ENCODE data around the gene CACNG3.
"Not testable (repeated sequence)": the region's sequence is repeated elsewhere in the genome, so short reads cannot be mapped to it uniquely, and the experiment has no call there.

CACNG3 gene

GRCh38 chr16:24255456-24256371 is at the start of gene CACNG3:
CACNG3 (plus strand) TSS chr16:24256335; CDS start chr16:24256755, 420 bp downstream.
- DNase-seq (ENCODE audit: low spot score), result no peak

GRCh38 chr16:24206926-24207325 is 49.2 kb upstream of the CACNG3 start:
- DNase-seq (ENCODE audit: low spot score), result no peak

- no peak for DNase-seq (ENCODE audit: low spot score)
These were observed 47.4 kb upstream of the CACNG3 start for GRCh38 chr16:24208710-24209109.

- no peak for DNase-seq (ENCODE audit: low spot score)
These were observed 41.1 kb upstream of the CACNG3 start for GRCh38 chr16:24214992-24215391.

GRCh38 chr16:24216961-24217360 is 39.2 kb upstream of the CACNG3 start:
- DNase-seq (ENCODE audit: low spot score), result no peak

GRCh38 chr16:24217461-24217860 is 38.7 kb upstream of the CACNG3 start:
- no peak for DNase-seq (ENCODE audit: low spot score)

GRCh38 chr16:24218299-24218698 is 37.8 kb upstream of the CACNG3 start:
- DNase-seq (ENCODE audit: low spot score), result no peak

GRCh38 chr16:24221219-24221618 is 34.9 kb upstream of the CACNG3 start:
- DNase-seq (ENCODE audit: low spot score), result no peak

GRCh38 chr16:24228514-24228913 is 27.6 kb upstream of the CACNG3 start:
- no peak for DNase-seq (ENCODE audit: low spot score)

GRCh38 chr16:24232936-24233335 is 23.2 kb upstream of the CACNG3 start:
- no peak for DNase-seq (ENCODE audit: low spot score)

- DNase-seq (ENCODE audit: low spot score), result no peak
These were observed 21.4 kb upstream of the CACNG3 start for GRCh38 chr16:24234737-24235136.

- no peak for DNase-seq (ENCODE audit: low spot score)
These were observed 20.3 kb upstream of the CACNG3 start for GRCh38 chr16:24235806-24236205.

GRCh38 chr16:24238846-24239245 is 17.3 kb upstream of the CACNG3 start:
- not testable (repeated sequence) for DNase-seq (ENCODE audit: low spot score)

- DNase-seq (ENCODE audit: low spot score), result no peak
These were observed 9.1 kb upstream of the CACNG3 start for GRCh38 chr16:24246911-24247607.

GRCh38 chr16:24253192-24253591 is 2.9 kb upstream of the CACNG3 start:
- peak; percentile 63 for DNase-seq (ENCODE audit: low spot score)

GRCh38 chr16:24257958-24258357 is 1.8 kb downstream of the CACNG3 start:
- no peak for DNase-seq (ENCODE audit: low spot score)

GRCh38 chr16:24258791-24259190 is 2.7 kb downstream of the CACNG3 start:
- DNase-seq (ENCODE audit: low spot score), result no peak

GRCh38 chr16:24262816-24263215 is 6.7 kb downstream of the CACNG3 start:
- no peak for DNase-seq (ENCODE audit: low spot score)

GRCh38 chr16:24270721-24271442 is 14.7 kb downstream of the CACNG3 start:
- no peak for DNase-seq (ENCODE audit: low spot score)

- no peak for DNase-seq (ENCODE audit: low spot score)
These were observed 16.2 kb downstream of the CACNG3 start for GRCh38 chr16:24272379-24272778.

GRCh38 chr16:24273508-24274182 is 17.5 kb downstream of the CACNG3 start:
- no peak for DNase-seq (ENCODE audit: low spot score)

GRCh38 chr16:24275413-24275812 is 19.3 kb downstream of the CACNG3 start:
- DNase-seq (ENCODE audit: low spot score), result no peak
